ENCODE results near the gene BCL7A.
"Not testable (repeated sequence)": the region's sequence is repeated elsewhere in the genome, so short reads cannot be mapped to it uniquely, and the experiment has no call there.

Gene BCL7A

GRCh38 chr12:122100568-122100967, 78.9 kb downstream of the BCL7A start:
- no peaks in the 10 kb centered on the region for H3K27me3 ChIP-seq (ENCODE audit: control insufficient read depth, low read length)
- H3K4me2 ChIP-seq (ENCODE audit: low read length): no peak overlapping the region
- peaks cover 78% of the 10 kb centered on the region for H3K79me2 ChIP-seq (ENCODE audit: control insufficient read depth, low read length)
- no peak overlapping the region for H3K27ac ChIP-seq (ENCODE audit: low read depth, low read length)
- TF ChIP-seq EZH2phosphoT487 (IDR thresholded peaks at IDR 0.05; ENCODE audit: borderline replicate concordance, low read length): no peak
- TF ChIP-seq, protein P1, sequence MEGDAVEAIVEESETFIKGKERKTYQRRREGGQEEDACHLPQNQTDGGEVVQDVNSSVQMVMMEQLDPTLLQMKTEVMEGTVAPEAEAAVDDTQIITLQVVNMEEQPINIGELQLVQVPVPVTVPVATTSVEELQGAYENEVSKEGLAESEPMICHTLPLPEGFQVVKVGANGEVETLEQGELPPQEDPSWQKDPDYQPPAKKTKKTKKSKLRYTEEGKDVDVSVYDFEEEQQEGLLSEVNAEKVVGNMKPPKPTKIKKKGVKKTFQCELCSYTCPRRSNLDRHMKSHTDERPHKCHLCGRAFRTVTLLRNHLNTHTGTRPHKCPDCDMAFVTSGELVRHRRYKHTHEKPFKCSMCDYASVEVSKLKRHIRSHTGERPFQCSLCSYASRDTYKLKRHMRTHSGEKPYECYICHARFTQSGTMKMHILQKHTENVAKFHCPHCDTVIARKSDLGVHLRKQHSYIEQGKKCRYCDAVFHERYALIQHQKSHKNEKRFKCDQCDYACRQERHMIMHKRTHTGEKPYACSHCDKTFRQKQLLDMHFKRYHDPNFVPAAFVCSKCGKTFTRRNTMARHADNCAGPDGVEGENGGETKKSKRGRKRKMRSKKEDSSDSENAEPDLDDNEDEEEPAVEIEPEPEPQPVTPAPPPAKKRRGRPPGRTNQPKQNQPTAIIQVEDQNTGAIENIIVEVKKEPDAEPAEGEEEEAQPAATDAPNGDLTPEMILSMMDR (IDR thresholded peaks at IDR 0.05; ENCODE audit: low read depth, low read length, poor library complexity, severe bottlenecking): no peak
- peaks cover 2% of the 10 kb centered on the region; the same call in 1 of the 2 replicates for H3F3A ChIP-seq (ENCODE audit: control insufficient read depth, insufficient read depth)
- no peaks in the 10 kb centered on the region for H3K9me3 ChIP-seq (ENCODE audit: control insufficient read depth, insufficient read depth, low read length)
- H3K36me3 ChIP-seq (ENCODE audit: control insufficient read depth, low read length): no peaks in the 10 kb centered on the region
- no peaks in the 10 kb centered on the region for H3K9me2 ChIP-seq (replicated peaks; ENCODE audit: control insufficient read depth, low read length)
- peaks cover 3% of the 10 kb centered on the region; the same call in 1 of the 2 replicates for H4K20me1 ChIP-seq (ENCODE audit: control insufficient read depth, insufficient read depth, low read depth, low read length)
- H3K4me1 ChIP-seq (ENCODE audit: control insufficient read depth, low read length): peaks cover 24% of the 10 kb centered on the region
- H3K4me3 ChIP-seq (ENCODE audit: low read length): no peak overlapping the region

- H3K36me3 ChIP-seq (ENCODE audit: control insufficient read depth, low read length): no peaks in the 10 kb centered on the region
- H3K27me3 ChIP-seq (ENCODE audit: control insufficient read depth, low read length): no peaks in the 10 kb centered on the region
- H3K4me1 ChIP-seq (ENCODE audit: control insufficient read depth, low read length): peaks cover 26% of the 10 kb centered on the region
- H3K4me2 ChIP-seq (ENCODE audit: low read length): no peak overlapping the region
- no peak overlapping the region for H3K27ac ChIP-seq (ENCODE audit: low read depth, low read length)
- H3F3A ChIP-seq (ENCODE audit: control insufficient read depth, insufficient read depth): 0 out of 2 replicates have a peak, but pooled peaks cover 2% of the 10 kb centered on the region
- H3K4me3 ChIP-seq (ENCODE audit: low read length): no peak overlapping the region
- no peaks in the 10 kb centered on the region for H3K9me2 ChIP-seq (replicated peaks; ENCODE audit: control insufficient read depth, low read length)
- TF ChIP-seq, protein P1 (IDR thresholded peaks at IDR 0.05; ENCODE audit: low read depth, low read length, poor library complexity, severe bottlenecking): no peak
- TF ChIP-seq EZH2phosphoT487 (IDR thresholded peaks at IDR 0.05; ENCODE audit: borderline replicate concordance, low read length): no peak
- peaks cover 13% of the 10 kb centered on the region; the same call in 1 of the 2 replicates for H4K20me1 ChIP-seq (ENCODE audit: control insufficient read depth, insufficient read depth, low read depth, low read length)
- H3K9me3 ChIP-seq (ENCODE audit: control insufficient read depth, insufficient read depth, low read length): no peaks in the 10 kb centered on the region
- H3K79me2 ChIP-seq (ENCODE audit: control insufficient read depth, low read length): peaks cover 79% of the 10 kb centered on the region
Observed at GRCh38 chr12:122102331-122102730, 80.6 kb downstream of the BCL7A start.

DNA sequence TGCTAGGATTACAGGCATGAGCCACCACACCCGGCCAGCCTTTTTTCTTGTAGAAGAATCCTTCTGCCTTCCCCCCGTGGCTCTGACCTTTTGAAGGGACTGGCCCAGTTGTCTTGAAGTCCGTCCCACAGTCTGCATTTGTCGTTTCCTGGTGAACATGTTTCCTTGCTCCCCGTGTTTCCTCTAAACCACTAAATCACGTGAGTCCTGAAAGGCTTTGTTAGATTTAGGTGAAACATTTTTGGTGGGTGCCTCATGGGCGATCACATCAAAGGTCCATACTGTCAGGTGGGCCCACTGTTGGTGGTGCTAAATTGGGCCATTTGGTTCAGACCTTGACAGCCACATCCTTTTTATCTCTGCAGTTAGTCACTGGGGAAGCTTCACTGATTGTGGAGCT, 83.2 kb downstream of the BCL7A start:
- H3K79me2 ChIP-seq (ENCODE audit: control insufficient read depth, low read length): peaks cover 74% of the 10 kb centered on the region
- H3K4me2 ChIP-seq (ENCODE audit: low read length): 0 out of 2 replicates have a peak overlapping the region, but pooled peaks have one; percentile 24

DNA sequence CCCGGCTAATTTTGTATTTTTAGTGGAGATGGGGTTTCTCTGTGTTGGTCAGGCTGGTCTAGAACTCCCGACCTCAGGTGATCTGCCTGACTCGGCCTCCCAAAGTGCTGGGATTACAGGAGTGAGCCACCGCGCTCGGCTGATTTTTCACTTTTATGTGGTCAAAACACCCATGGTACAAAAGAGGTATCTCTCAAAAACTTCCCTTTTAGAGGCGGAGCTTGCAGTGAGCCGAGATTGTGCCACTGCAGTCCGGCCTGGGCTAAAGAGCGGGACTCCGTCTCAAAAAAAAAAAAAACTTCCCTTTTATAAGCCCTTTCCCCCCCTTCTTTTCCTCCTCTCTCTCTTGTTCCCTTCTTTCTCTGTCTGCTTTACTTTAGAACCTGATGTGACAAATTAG, 83.8 kb downstream of the BCL7A start:
- H3K79me2 ChIP-seq (ENCODE audit: control insufficient read depth, low read length): peaks cover 73% of the 10 kb centered on the region
- not testable (repeated sequence) for H3K36me3 ChIP-seq (ENCODE audit: control insufficient read depth, low read length); H3F3A ChIP-seq (ENCODE audit: control insufficient read depth, insufficient read depth); H3K4me3 ChIP-seq (ENCODE audit: low read length); H3K4me2 ChIP-seq (ENCODE audit: low read length); H3K9me3 ChIP-seq (ENCODE audit: control insufficient read depth, insufficient read depth, low read length); H3K9me2 ChIP-seq (replicated peaks; ENCODE audit: control insufficient read depth, low read length); H3K27me3 ChIP-seq (ENCODE audit: control insufficient read depth, low read length); H3K27ac ChIP-seq (ENCODE audit: low read depth, low read length)
- peaks cover 15% of the 10 kb centered on the region for H3K4me1 ChIP-seq (ENCODE audit: control insufficient read depth, low read length)
- peaks cover 12% of the 10 kb centered on the region; the same call in 1 of the 2 replicates for H4K20me1 ChIP-seq (ENCODE audit: control insufficient read depth, insufficient read depth, low read depth, low read length)

More for the DNA sequence above, 83.2 kb downstream of the BCL7A start:
- H3K4me3 ChIP-seq (ENCODE audit: low read length): no peak overlapping the region
- TF ChIP-seq EZH2phosphoT487 (IDR thresholded peaks at IDR 0.05; ENCODE audit: borderline replicate concordance, low read length): no peak
- TF ChIP-seq, protein P1 (IDR thresholded peaks at IDR 0.05; ENCODE audit: low read depth, low read length, poor library complexity, severe bottlenecking): no peak
- no peaks in the 10 kb centered on the region for H3K36me3 ChIP-seq (ENCODE audit: control insufficient read depth, low read length)
- H4K20me1 ChIP-seq (ENCODE audit: control insufficient read depth, insufficient read depth, low read depth, low read length): peaks cover 12% of the 10 kb centered on the region; the same call in 1 of the 2 replicates
- no peaks in the 10 kb centered on the region for H3K9me3 ChIP-seq (ENCODE audit: control insufficient read depth, insufficient read depth, low read length)
- peaks cover 18% of the 10 kb centered on the region for H3K4me1 ChIP-seq (ENCODE audit: control insufficient read depth, low read length)
- no peaks in the 10 kb centered on the region for H3K9me2 ChIP-seq (replicated peaks; ENCODE audit: control insufficient read depth, low read length)
- H3F3A ChIP-seq (ENCODE audit: control insufficient read depth, insufficient read depth): 0 out of 2 replicates have a peak, but pooled peaks cover 2% of the 10 kb centered on the region
- H3K27ac ChIP-seq (ENCODE audit: low read depth, low read length): no peak overlapping the region
- no peaks in the 10 kb centered on the region for H3K27me3 ChIP-seq (ENCODE audit: control insufficient read depth, low read length)
